Activated CD8-positive, alpha-beta T cell treated with anti-CD3 and anti-CD28 coated beads for 36 hours (primary cell): ENCODE measurements around the gene TBCA. TPM values are rescaled to one million over a fixed set of nuclear protein-coding genes. Genes with fewer than 3 reads are reported as not detected.
"Not testable (repeated sequence)": the region's sequence is repeated elsewhere in the genome, so short reads cannot be mapped to it uniquely, and the experiment has no call there.

ENCODE experiments used
- ATAC-seq: fragments of 200-7000 bp; cut with Tn5 transposase; one replicate; pipeline ENCODE4 v1.10.0; 2021; ENCODE audit warnings: mild to moderate bottlenecking, moderate library complexity
- CTCF ChIA-PET: fragments of 350-600 bp; sonication (Branson Sonifier 250); formaldehyde crosslinking; loops from one replicate; lab custom pipeline; 2021; ENCODE audit warnings: antibody characterized with exemption; lab: Charles Lee
- POLR2A ChIA-PET: fragments of 350-600 bp; sonication (Branson Sonifier 250); formaldehyde crosslinking; loops from one replicate; lab custom pipeline; 2021; ENCODE audit warnings: antibody characterized with exemption; lab: Charles Lee
- DNase-seq: peaks from one replicate; pipeline ENCODE4 v3.0.0-alpha.2; 2020
- H3K27ac Mint-ChIP-seq: one replicate; pipeline ENCODE4 v1.8.0; 2021; ENCODE audit warnings: mild to moderate bottlenecking, mixed read lengths
- H3K27me3 Mint-ChIP-seq: one replicate; pipeline ENCODE4 v1.8.0; 2021; ENCODE audit warnings: mixed read lengths
- H3K36me3 Mint-ChIP-seq: one replicate; pipeline ENCODE4 v1.8.0; 2021; ENCODE audit warnings: low read depth, mixed read lengths
- H3K4me1 Mint-ChIP-seq: one replicate; pipeline ENCODE4 v1.8.0; 2021; ENCODE audit warnings: low read depth, mixed read lengths
- H3K4me3 Mint-ChIP-seq: one replicate; pipeline ENCODE4 v1.8.0; 2021; ENCODE audit warnings: mild to moderate bottlenecking, moderate library complexity, mixed read lengths
- H3K9me3 Mint-ChIP-seq: one replicate; pipeline ENCODE4 v1.8.0; 2021; ENCODE audit warnings: mixed read lengths
- intact Hi-C: fragments of 100-400 bp; cut with micrococcal nuclease; formaldehyde crosslinking; loops from one replicate; pipeline ENCODE4 v1.10.0; 2022
- total RNA-seq, 2 experiments: library from RNA; stranded (reverse); gene quantifications; one replicate each; pipeline ENCODE4 v1.2.3, GENCODE V29; 2021
- TF ChIP-seq, protein P1 (sequence below): fragments of 200-600 bp; IDR thresholded peaks from one replicate; pipeline ENCODE4 v1.8.0; 2022; ENCODE audit warnings: antibody characterized with exemption, mild to moderate bottlenecking

Gene TBCA
- total RNA-seq, 2 experiments from 2014 or later, result 192 to 196 TPM

DNA sequence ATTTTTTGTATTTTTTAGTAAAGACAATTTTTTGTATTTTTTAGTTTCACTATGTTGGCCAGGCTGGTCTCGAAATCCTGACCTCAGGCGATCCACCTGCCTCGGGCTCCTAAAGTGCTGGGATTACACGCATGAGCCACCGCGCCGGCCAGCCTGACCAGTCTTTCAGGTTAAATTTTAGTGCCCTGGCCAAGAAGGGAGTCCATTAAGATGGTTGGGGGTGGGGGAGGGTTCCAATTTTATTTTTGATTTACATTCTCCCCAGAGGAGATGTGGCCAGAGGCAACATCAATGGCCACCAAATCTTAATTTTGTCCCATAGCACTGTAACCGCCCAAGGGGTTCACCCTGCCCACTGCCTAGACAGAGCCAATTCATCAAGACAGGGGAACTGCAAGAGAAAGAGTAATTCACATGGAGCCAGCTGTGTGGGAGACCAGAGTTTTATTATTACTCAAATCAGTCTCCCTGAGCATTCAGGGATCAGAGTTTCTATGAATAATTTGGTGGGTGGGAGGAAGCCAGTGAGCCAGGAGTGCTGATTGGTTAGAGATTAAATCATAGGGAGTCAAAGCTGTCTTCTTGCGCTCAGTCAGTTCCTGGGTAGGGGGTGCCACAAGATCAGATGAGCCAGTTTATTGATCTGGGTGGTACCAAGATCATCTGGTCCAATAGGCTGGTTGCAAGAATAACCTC is 24.7 kb downstream of the TBCA start:
- peaks cover 13% of the 10 kb centered on the region for H3K36me3 Mint-ChIP-seq
- no peak overlapping the region for H3K4me3 Mint-ChIP-seq
- H3K27ac Mint-ChIP-seq, result no peak overlapping the region
- ChIA-PET POLR2A (no interaction called here), CTCF (interaction anchor here (1.0 kb wide), 1 partner anchor 18 kb away, joined by 5 read pairs; no protein-coding TSS in a partner anchor)
- peaks cover 45% of the 10 kb centered on the region for H3K4me1 Mint-ChIP-seq
- H3K27me3 Mint-ChIP-seq, result no peaks in the 10 kb centered on the region
- TF ChIP-seq, protein P1, sequence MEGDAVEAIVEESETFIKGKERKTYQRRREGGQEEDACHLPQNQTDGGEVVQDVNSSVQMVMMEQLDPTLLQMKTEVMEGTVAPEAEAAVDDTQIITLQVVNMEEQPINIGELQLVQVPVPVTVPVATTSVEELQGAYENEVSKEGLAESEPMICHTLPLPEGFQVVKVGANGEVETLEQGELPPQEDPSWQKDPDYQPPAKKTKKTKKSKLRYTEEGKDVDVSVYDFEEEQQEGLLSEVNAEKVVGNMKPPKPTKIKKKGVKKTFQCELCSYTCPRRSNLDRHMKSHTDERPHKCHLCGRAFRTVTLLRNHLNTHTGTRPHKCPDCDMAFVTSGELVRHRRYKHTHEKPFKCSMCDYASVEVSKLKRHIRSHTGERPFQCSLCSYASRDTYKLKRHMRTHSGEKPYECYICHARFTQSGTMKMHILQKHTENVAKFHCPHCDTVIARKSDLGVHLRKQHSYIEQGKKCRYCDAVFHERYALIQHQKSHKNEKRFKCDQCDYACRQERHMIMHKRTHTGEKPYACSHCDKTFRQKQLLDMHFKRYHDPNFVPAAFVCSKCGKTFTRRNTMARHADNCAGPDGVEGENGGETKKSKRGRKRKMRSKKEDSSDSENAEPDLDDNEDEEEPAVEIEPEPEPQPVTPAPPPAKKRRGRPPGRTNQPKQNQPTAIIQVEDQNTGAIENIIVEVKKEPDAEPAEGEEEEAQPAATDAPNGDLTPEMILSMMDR, result no peak
- ATAC-seq (peak; percentile 51), DNase-seq (peak; percentile 13)
- intact Hi-C loops, result no loop called here
- no peaks in the 10 kb centered on the region for H3K9me3 Mint-ChIP-seq

DNA sequence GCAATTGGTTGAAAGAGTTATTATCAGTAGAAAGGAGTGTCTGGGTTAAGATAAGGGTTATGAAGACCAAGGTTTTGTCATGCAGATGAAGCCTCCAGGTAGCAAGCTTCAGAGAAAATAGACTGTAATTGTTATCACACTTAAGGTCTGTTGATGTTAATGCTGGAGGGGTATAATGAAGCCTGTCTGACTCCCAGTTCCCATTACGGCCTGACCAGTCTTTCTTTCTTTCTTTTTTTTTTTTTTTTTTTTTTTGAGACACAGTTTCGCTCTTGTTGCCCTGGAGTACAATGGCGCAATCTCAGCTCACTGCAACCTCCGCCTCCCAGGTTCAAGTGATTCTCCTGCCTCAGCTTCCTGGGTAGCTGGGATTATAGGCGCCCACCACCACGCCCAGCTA is 25.2 kb downstream of the TBCA start:
- Mint-ChIP-seq H3K36me3 (peaks cover 12% of the 10 kb centered on the region), H3K4me1 (peaks cover 41% of the 10 kb centered on the region)
- H3K4me3 Mint-ChIP-seq, DNase-seq, H3K27ac Mint-ChIP-seq, ATAC-seq, intact Hi-C loops, CTCF ChIA-PET, POLR2A ChIA-PET, H3K9me3 Mint-ChIP-seq, H3K27me3 Mint-ChIP-seq: not testable (repeated sequence)

DNA sequence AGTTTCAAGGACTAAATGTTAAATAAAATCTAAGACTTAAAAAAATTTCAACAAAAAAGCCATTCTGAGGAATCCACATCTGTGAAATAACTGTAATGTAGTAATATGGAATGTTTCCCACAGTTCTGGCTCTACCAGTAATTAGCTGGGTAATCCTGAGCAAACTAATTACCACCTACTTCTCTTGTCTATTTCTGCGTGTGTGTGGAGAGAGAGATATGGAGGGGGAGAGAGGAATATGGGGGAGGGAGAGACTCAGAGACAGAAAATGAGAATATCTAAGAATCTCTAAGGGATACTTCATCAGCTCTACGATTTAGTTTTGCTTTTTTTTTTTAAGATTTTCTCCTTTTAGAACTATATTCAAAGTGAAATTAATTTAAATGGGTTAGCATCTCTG is 28.0 kb downstream of the TBCA start:
- Mint-ChIP-seq H3K27ac (no peak overlapping the region), H3K4me1 (peaks cover 40% of the 10 kb centered on the region), H3K27me3 (no peaks in the 10 kb centered on the region), H3K9me3 (no peaks in the 10 kb centered on the region), H3K36me3 (peaks cover 27% of the 10 kb centered on the region), H3K4me3 (no peak overlapping the region)
- CTCF ChIA-PET, result no interaction called here
- ATAC-seq, result no peak
- POLR2A ChIA-PET, result interaction anchor here (0.7 kb wide), 1 partner anchor 21 kb away, joined by 3 read pairs; no protein-coding TSS in a partner anchor
- DNase-seq, result no peak
- intact Hi-C loops, result no loop called here
- TF ChIP-seq, protein P1, result no peak

DNA sequence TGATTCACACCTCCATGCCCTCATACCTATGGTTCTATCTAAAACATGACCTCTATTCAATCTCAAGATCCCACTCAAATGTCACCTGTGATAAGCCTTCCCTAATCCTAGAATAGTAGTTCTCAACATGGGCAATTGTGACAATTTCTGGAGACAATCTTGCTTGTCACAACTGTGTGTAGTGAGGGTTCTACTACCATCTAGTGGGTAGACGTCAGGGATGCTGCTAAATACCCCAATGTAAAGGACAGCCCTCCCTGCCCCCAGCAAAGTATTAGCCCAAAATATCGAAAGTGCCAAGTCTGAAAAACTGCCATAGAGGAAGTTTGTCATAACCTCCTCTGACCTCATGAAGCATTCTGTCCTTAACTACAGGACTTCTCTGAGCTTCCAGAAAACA is 32.0 kb downstream of the TBCA start:
- TF ChIP-seq, protein P1, result no peak
- H3K4me1 Mint-ChIP-seq, result peaks cover 19% of the 10 kb centered on the region
- H3K27ac Mint-ChIP-seq, result no peak overlapping the region
- intact Hi-C loops, result no loop called here
- H3K36me3 Mint-ChIP-seq, result peaks cover 20% of the 10 kb centered on the region
- H3K9me3 Mint-ChIP-seq, result no peaks in the 10 kb centered on the region
- ChIA-PET POLR2A (no interaction called here), CTCF (no interaction called here)
- H3K27me3 Mint-ChIP-seq, result no peaks in the 10 kb centered on the region
- DNase-seq (no peak), ATAC-seq (no peak)
- no peak overlapping the region for H3K4me3 Mint-ChIP-seq

DNA sequence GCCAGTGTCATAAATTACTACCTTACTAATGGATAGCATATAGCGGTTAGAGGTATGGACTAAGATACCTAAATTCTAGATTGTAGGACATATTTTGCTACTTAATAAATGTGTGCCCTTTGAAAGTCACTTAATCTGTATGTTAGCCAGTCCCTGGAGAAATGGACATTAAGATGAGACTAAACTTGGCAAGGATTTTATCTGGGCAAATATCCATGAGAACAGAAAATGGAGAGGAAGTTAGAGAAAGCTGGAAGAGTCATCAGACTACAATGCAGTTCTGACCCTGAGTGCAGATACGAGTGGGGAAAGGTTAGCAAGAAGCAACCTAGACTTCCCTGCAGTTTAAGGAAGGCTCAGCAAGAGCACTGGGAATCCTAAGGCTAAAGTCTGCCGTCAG is 33.0 kb downstream of the TBCA start:
- H3K36me3 Mint-ChIP-seq, result peaks cover 20% of the 10 kb centered on the region
- peaks cover 12% of the 10 kb centered on the region for H3K4me1 Mint-ChIP-seq
- no peaks in the 10 kb centered on the region for H3K9me3 Mint-ChIP-seq
- intact Hi-C loops, result no loop called here
- no peak overlapping the region for H3K4me3 Mint-ChIP-seq
- H3K27ac Mint-ChIP-seq, result no peak overlapping the region
- POLR2A ChIA-PET, result interaction anchor here (0.8 kb wide), 1 partner anchor 32 kb away, joined by 3 read pairs; no protein-coding TSS in a partner anchor
- ATAC-seq, result no peak
- TF ChIP-seq, protein P1, result no peak
- H3K27me3 Mint-ChIP-seq, result no peaks in the 10 kb centered on the region
- no peak for DNase-seq
- CTCF ChIA-PET, result interaction anchor here (1.0 kb wide), 1 partner anchor 10 kb away, joined by 3 read pairs; no protein-coding TSS in a partner anchor
